WERI-Rb-1 (cell line): Measurements from ENCODE around the gene ARHGEF38.

Source experiments
- DNase-seq: peaks from one replicate; pipeline ENCODE4 v3.0.0-alpha.2; 2020
- H3K27ac ChIP-seq: fragments of 250-450 bp; sonication (Bioruptor Pico); 2 replicates; pipeline ENCODE4 v1.5.1; 2020; ENCODE audit warnings: mild to moderate bottlenecking, moderate library complexity
- H3K27me3 ChIP-seq: fragments of 250-450 bp; sonication (Bioruptor Pico); 2 replicates; pipeline ENCODE4 v1.5.1; 2021; ENCODE audit warnings: mild to moderate bottlenecking, low read depth, moderate library complexity; ENCODE audit not compliant: insufficient read depth, severe bottlenecking
- H3K36me3 ChIP-seq: fragments of 250-450 bp; sonication (Bioruptor Pico); 2 replicates; pipeline ENCODE4 v1.5.1; 2020; ENCODE audit warnings: mild to moderate bottlenecking, moderate library complexity
- H3K4me3 ChIP-seq: 2 replicates; pipeline ENCODE4 v1.5.1; 2011; ENCODE audit warnings: low read depth, mild to moderate bottlenecking, control low read depth, low read length
- H3K9me3 ChIP-seq: fragments of 250-450 bp; sonication (Bioruptor Pico); 2 replicates; pipeline ENCODE4 v1.5.1; 2021; ENCODE audit warnings: mild to moderate bottlenecking, moderate library complexity; ENCODE audit not compliant: severe bottlenecking
- TF ChIP-seq, protein P1 (sequence below): IDR thresholded peaks from 2 replicates; pipeline ENCODE4 v1.5.1; 2011; ENCODE audit warnings: low read depth, mild to moderate bottlenecking, control low read depth, inconsistent platforms, low read length

ARHGEF38 gene, protein sequence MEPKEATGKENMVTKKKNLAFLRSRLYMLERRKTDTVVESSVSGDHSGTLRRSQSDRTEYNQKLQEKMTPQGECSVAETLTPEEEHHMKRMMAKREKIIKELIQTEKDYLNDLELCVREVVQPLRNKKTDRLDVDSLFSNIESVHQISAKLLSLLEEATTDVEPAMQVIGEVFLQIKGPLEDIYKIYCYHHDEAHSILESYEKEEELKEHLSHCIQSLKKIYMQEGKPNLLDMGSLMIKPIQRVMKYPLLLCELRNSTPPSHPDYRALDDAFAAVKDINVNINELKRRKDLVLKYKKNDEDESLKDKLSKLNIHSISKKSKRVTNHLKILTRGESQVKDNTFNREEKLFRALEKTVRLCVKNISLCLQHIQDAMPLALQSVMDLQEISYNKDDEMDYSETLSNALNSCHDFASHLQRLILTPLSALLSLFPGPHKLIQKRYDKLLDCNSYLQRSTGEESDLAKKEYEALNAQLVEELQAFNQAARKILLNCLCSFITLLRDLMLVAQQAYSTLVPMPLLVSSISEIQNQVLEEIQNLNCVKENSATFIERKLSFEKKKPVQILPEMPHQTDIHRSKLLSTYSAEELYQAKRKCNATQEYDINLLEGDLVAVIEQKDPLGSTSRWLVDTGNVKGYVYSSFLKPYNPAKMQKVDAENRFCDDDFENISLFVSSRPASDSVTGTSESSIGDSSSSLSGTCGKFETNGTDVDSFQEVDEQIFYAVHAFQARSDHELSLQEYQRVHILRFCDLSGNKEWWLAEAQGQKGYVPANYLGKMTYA

DNA sequence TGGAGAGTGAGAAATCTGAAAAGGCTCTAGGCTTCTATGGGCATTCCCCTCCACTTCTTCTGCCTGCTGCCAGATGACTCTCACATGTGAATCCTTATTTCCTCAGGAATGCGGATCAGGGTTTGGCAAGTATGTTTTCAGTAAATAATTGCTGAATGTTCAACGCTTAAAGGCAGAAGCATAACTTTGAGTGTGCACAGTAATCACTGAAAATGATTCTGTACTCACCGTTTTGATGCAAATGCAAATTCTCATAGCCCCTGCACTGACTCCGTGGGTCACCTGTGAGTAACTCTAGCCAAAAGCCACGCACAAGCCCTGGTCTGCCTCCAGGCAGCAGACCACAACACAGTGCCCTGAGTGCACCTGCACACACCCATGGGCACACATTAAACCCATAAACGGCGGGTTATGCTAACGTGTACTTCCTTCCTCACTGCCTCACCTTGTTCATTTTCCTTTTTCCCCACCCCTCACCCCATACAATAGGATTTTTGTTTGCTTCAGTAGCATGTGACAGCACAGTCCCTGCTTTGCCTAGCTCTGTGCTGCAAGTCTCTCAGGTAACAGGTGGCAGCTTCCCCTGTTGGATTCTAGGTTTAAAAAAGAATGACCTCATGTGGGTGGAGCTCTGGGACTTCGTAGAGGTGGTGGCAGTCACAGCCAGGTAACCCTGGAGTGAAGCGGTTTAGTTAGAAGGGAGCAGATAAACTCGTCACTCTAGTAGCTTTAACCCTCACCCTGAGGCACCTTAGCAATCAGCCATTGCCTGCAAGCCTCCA lies at the start of gene ARHGEF38:
Gene ARHGEF38, plus strand, starts transcription at position 656 of the 782 bp plus-strand sequence. CDS start 146 bp downstream, outside the sequence.
- no peak within 1 kb of the TSS for H3K27ac ChIP-seq
- DNase-seq: no peak
- H3K36me3 ChIP-seq: no peaks in the 10 kb centered on the region
- TF ChIP-seq, protein P1, sequence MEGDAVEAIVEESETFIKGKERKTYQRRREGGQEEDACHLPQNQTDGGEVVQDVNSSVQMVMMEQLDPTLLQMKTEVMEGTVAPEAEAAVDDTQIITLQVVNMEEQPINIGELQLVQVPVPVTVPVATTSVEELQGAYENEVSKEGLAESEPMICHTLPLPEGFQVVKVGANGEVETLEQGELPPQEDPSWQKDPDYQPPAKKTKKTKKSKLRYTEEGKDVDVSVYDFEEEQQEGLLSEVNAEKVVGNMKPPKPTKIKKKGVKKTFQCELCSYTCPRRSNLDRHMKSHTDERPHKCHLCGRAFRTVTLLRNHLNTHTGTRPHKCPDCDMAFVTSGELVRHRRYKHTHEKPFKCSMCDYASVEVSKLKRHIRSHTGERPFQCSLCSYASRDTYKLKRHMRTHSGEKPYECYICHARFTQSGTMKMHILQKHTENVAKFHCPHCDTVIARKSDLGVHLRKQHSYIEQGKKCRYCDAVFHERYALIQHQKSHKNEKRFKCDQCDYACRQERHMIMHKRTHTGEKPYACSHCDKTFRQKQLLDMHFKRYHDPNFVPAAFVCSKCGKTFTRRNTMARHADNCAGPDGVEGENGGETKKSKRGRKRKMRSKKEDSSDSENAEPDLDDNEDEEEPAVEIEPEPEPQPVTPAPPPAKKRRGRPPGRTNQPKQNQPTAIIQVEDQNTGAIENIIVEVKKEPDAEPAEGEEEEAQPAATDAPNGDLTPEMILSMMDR: no peak
- no peaks in the 10 kb centered on the region for H3K9me3 ChIP-seq
- H3K27me3 ChIP-seq: no peaks in the 10 kb centered on the region
- no peak within 1 kb of the TSS for H3K4me3 ChIP-seq

DNA sequence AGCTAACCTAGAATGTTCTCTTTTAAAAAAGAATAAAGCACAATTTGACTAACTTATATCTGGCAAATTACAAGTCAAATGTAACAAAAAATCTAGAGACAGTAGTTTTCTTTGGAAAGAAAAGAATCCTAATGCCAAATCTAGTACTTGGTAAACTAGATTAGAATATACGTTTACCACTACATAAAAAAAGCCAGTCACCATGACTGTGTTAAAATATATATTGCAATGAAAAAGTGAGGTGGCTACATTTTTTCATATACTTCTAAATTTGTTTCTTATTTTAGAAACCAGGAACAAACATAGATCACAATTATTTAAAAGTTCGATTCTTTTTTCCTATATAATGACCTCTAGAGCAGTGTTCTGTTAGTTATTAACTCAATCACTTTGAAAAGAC lies 48.9 kb upstream of the ARHGEF38 start:
- TF ChIP-seq, protein P1: no peak
- no peak for DNase-seq
- H3K27ac ChIP-seq: no peak overlapping the region
- H3K9me3 ChIP-seq: no peaks in the 10 kb centered on the region
- H3K4me3 ChIP-seq: no peak overlapping the region
- no peaks in the 10 kb centered on the region for H3K27me3 ChIP-seq
- H3K36me3 ChIP-seq: no peaks in the 10 kb centered on the region

DNA sequence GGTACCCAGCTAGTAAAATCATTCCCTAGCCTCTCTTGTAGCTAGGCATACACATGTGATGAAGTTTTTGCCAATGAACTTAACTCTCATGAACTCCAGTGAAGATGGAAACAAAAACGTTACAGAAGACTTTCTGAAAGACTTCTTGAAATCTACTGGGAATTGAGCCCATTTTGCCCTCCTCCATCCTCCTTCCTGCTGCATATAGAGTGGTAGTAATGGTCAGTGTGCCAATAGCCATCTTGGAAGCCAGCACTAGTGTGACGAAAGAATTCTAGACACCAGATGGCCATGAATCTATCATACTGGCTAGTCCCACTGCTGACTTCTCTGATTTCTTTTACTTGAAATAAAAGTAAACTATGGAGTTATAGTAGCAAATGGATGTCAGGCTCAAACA lies 47.7 kb upstream of the ARHGEF38 start:
- no peak for DNase-seq
- TF ChIP-seq, protein P1: no peak
- no peaks in the 10 kb centered on the region for H3K36me3 ChIP-seq

DNA sequence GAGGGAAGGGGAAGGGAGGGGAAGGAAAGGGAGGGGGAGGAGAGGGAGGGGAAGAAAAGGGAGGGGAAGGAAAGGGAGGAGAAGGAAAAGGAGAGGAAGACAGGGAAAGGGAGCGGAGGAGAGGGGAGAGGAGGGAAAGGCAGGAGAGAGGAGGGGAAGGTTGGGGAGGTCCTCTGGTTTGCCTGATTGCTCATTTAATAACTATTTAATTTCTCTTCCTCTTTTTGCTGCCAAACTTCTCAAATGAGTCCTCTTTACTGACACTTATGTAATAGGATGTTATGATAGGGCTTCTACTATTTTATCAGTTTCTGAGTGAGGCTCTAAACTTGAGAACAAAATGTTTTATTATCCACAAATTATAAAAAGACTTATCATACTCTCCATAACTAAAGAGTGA lies 43.1 kb upstream of the ARHGEF38 start:
- Histone ChIP-seq H3K4me3 (no peak overlapping the region), H3K27ac (no peak overlapping the region), H3K36me3 (no peaks in the 10 kb centered on the region), H3K27me3 (no peaks in the 10 kb centered on the region), H3K9me3 (no peaks in the 10 kb centered on the region)
- DNase-seq: no peak
- TF ChIP-seq, protein P1: no peak

More for the DNA sequence above, 47.7 kb upstream of the ARHGEF38 start:
- H3K4me3 ChIP-seq: no peak overlapping the region
- no peaks in the 10 kb centered on the region for H3K27me3 ChIP-seq
- no peak overlapping the region for H3K27ac ChIP-seq
- no peaks in the 10 kb centered on the region for H3K9me3 ChIP-seq

DNA sequence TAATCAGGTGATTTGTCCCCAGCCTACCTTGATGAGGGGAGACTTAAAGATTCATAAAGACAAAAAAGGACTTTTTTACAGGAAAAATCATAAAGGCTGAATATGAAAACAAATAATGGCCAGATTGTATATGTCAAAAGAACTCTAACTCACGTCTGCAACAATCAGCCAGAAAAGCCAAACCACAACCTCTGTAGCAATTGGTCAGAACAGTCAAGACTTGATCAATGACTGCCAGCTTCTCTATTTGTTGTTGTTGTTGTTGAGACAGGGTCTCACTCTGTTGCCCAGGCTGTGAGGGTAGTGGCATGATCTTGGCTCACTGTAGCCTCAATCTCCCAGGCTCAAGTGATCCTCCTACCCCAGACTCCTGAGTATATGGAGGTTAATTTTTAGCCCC lies 42.7 kb upstream of the ARHGEF38 start:
- no peak overlapping the region for H3K27ac ChIP-seq
- no peak for DNase-seq
- H3K9me3 ChIP-seq: no peaks in the 10 kb centered on the region
- TF ChIP-seq, protein P1: no peak
- H3K27me3 ChIP-seq: no peaks in the 10 kb centered on the region
- no peak overlapping the region for H3K4me3 ChIP-seq
- no peaks in the 10 kb centered on the region for H3K36me3 ChIP-seq
